ENCODE results near the gene GHR.

DNA sequence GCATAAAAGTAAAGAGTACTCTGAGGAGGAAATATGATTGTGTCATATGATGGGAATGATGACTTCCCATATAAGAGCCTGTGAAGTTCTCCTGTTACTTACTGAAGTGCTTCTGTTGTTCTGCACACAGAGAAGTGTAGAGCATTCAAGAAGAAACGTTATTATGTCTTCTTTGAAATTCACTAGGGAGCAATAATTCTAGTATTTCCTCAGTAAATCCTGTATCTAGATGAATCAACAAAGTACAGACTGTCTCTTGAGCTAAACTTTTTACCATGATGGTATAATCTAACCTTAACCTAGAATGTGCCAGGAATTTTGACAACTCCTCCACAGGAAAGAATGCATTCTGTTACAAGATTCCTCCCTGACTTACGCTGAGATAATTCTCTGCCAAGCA, 18.9 kb upstream of the GHR start:
- TF ChIP-seq, protein P1, sequence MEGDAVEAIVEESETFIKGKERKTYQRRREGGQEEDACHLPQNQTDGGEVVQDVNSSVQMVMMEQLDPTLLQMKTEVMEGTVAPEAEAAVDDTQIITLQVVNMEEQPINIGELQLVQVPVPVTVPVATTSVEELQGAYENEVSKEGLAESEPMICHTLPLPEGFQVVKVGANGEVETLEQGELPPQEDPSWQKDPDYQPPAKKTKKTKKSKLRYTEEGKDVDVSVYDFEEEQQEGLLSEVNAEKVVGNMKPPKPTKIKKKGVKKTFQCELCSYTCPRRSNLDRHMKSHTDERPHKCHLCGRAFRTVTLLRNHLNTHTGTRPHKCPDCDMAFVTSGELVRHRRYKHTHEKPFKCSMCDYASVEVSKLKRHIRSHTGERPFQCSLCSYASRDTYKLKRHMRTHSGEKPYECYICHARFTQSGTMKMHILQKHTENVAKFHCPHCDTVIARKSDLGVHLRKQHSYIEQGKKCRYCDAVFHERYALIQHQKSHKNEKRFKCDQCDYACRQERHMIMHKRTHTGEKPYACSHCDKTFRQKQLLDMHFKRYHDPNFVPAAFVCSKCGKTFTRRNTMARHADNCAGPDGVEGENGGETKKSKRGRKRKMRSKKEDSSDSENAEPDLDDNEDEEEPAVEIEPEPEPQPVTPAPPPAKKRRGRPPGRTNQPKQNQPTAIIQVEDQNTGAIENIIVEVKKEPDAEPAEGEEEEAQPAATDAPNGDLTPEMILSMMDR (conservative IDR thresholded peaks at IDR 0.05; ENCODE audit: low read length): no peak
- TF ChIP-seq EZH2phosphoT487 (IDR thresholded peaks at IDR 0.05; ENCODE audit: borderline replicate concordance, low read depth, low read length): no peak
